Measurements from ENCODE around the gene CYP39A1. TPM values are rescaled to one million over a fixed set of nuclear protein-coding genes. Genes with fewer than 3 reads are reported as not detected.

CYP39A1 gene
- total RNA-seq, 5 donors from 2014 or later (not counting 1 experiment from before 2014, with no cell fraction given), result not detected

- H3K4me1 ChIP-seq (ENCODE audit: control insufficient read depth in 1 of 2, extremely low read depth in 1 of 2, insufficient read depth in 2 of 2, low read length in 2 of 2), result no peaks in the 10 kb centered on the region
- no peaks in the 10 kb centered on the region for H3K9me3 ChIP-seq
- ChIA-PET CTCF (no interaction called here), POLR2A (no interaction called here)
- H3K27ac ChIP-seq (ENCODE audit: low read length), result no peak overlapping the region
- DNase-seq (no peak), ATAC-seq (replicated peaks in 1 of 4) (no peak)
- Mint-ChIP-seq H3K4me1 (no peaks in the 10 kb centered on the region), H3K9me3 (no peaks in the 10 kb centered on the region), H3K27ac (no peak overlapping the region), H3K27me3 (peaks cover 15 to 26% of the 10 kb centered on the region in 2 donors), H3K4me3 (no peak overlapping the region), H3K36me3 (no peaks in the 10 kb centered on the region)
- WGBS (ENCODE audit: insufficient coverage), result 60% methylated on average over 1 of the region's 2 CpGs
- no peaks in the 10 kb centered on the region for H3K27me3 ChIP-seq (replicated peaks in 1 of 2; ENCODE audit: control insufficient read depth in 2 of 2, extremely low read depth in 1 of 2, insufficient read depth in 2 of 2, low read length in 1 of 2)
- no peak overlapping the region for H3K4me3 ChIP-seq (ENCODE audit: control insufficient read depth in 1 of 2, extremely low read depth in 1 of 2, low read length in 1 of 2)
- H3K36me3 ChIP-seq (ENCODE audit: control insufficient read depth in 2 of 2, extremely low read depth in 1 of 2, insufficient read depth in 1 of 2, low read length in 1 of 2), result no peaks in the 10 kb centered on the region
Observed at GRCh38 chr6:46638650-46639049, 14.0 kb downstream of the CYP39A1 start.

DNA sequence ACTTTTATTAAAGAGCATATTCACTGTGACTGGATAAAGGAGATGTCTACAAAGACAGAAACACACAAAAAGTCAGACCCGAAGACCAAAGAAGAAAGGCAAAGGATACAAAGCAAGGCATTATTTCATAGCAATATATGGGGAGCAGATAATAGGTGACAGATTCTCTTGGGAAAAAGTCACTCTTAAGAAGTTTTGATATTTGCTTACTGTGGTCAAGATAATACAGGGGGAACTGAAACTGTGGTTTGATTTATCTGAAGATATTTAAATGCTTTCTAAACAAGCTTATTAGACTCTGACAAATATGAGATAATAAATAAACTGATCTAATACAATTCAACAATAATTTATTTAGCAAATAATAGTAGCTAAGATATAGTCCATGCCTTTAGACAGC lies 14.7 kb downstream of the CYP39A1 start:
- H3K4me1 Mint-ChIP-seq, result no peaks in the 10 kb centered on the region
- Histone ChIP-seq H3K27me3 (replicated peaks in 1 of 2; ENCODE audit: control insufficient read depth in 2 of 2, extremely low read depth in 1 of 2, insufficient read depth in 2 of 2, low read length in 1 of 2) (no peaks in the 10 kb centered on the region), H3K4me3 (ENCODE audit: control insufficient read depth in 1 of 2, extremely low read depth in 1 of 2, low read length in 1 of 2) (no peak overlapping the region), H3K9me3 (no peaks in the 10 kb centered on the region), H3K27ac (ENCODE audit: low read length) (no peak overlapping the region), H3K4me1 (ENCODE audit: control insufficient read depth in 1 of 2, extremely low read depth in 1 of 2, insufficient read depth in 2 of 2, low read length in 2 of 2) (no peaks in the 10 kb centered on the region), H3K36me3 (ENCODE audit: control insufficient read depth in 2 of 2, extremely low read depth in 1 of 2, insufficient read depth in 1 of 2, low read length in 1 of 2) (no peaks in the 10 kb centered on the region)
- DNase-seq (no peak), ATAC-seq (replicated peaks in 1 of 4) (no peak)
- no peak overlapping the region for H3K27ac Mint-ChIP-seq
- ChIA-PET CTCF (no interaction called here), POLR2A (no interaction called here)
- WGBS (ENCODE audit: insufficient coverage), result no CpG with 5 or more reads among the region's 1 CpG
- no peaks in the 10 kb centered on the region for H3K36me3 Mint-ChIP-seq
- peaks cover 14 to 24% of the 10 kb centered on the region in 2 donors for H3K27me3 Mint-ChIP-seq
- no peak overlapping the region for H3K4me3 Mint-ChIP-seq
- H3K9me3 Mint-ChIP-seq, result no peaks in the 10 kb centered on the region

DNA sequence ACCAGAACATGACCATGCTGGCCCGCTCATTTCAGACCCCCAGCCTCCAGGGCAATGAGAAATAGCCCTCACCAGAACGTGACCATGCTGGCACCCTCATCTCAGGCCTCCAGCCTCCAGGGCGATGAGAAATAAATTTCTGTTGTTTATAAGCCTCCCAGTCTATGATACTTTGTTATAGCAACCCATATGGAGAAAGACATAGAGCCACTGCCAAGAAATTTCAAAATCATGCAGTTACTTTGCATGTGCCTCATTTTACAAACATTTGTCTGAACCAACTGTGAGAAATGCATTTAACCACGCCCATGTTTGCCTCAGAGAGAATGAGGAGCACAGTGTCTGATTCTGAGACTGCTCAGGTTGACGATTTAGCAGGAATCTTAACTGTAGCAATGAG lies 15.5 kb downstream of the CYP39A1 start:
- DNase-seq (no peak), ATAC-seq (replicated peaks in 1 of 4) (no peak)
- WGBS (ENCODE audit: insufficient coverage), result 60% methylated on average over 1 of the region's 5 CpGs
- H3K27me3 ChIP-seq (replicated peaks in 1 of 2; ENCODE audit: control insufficient read depth in 2 of 2, extremely low read depth in 1 of 2, insufficient read depth in 2 of 2, low read length in 1 of 2), result no peaks in the 10 kb centered on the region
- H3K4me3 ChIP-seq (ENCODE audit: control insufficient read depth in 1 of 2, extremely low read depth in 1 of 2, low read length in 1 of 2), result no peak overlapping the region
- ChIA-PET POLR2A (no interaction called here), CTCF (no interaction called here)
- Mint-ChIP-seq H3K36me3 (no peaks in the 10 kb centered on the region), H3K9me3 (no peaks in the 10 kb centered on the region), H3K4me3 (no peak overlapping the region), H3K4me1 (no peaks in the 10 kb centered on the region), H3K27ac (no peak overlapping the region), H3K27me3 (peaks cover 11 to 21% of the 10 kb centered on the region in 2 donors)
- H3K27ac ChIP-seq (ENCODE audit: low read length), result no peak overlapping the region
- H3K36me3 ChIP-seq (ENCODE audit: control insufficient read depth in 2 of 2, extremely low read depth in 1 of 2, insufficient read depth in 1 of 2, low read length in 1 of 2), result no peaks in the 10 kb centered on the region
- no peaks in the 10 kb centered on the region for H3K4me1 ChIP-seq (ENCODE audit: control insufficient read depth in 1 of 2, extremely low read depth in 1 of 2, insufficient read depth in 2 of 2, low read length in 2 of 2)
- no peaks in the 10 kb centered on the region for H3K9me3 ChIP-seq

GRCh38 chr6:46635462-46635861 lies 17.2 kb downstream of the CYP39A1 start:
- POLR2A ChIA-PET, result no interaction called here
- no peak for DNase-seq
- ATAC-seq (replicated peaks in 1 of 4), result no peak
- no peaks in the 10 kb centered on the region for H3K36me3 Mint-ChIP-seq
- H3K27ac Mint-ChIP-seq, result no peak overlapping the region
- CTCF ChIA-PET, result no interaction called here
- Histone ChIP-seq H3K9me3 (no peaks in the 10 kb centered on the region), H3K36me3 (ENCODE audit: control insufficient read depth in 2 of 2, extremely low read depth in 1 of 2, insufficient read depth in 1 of 2, low read length in 1 of 2) (no peaks in the 10 kb centered on the region), H3K27ac (ENCODE audit: low read length) (no peak overlapping the region), H3K4me3 (ENCODE audit: control insufficient read depth in 1 of 2, extremely low read depth in 1 of 2, low read length in 1 of 2) (no peak overlapping the region), H3K27me3 (replicated peaks in 1 of 2; ENCODE audit: control insufficient read depth in 2 of 2, extremely low read depth in 1 of 2, insufficient read depth in 2 of 2, low read length in 1 of 2) (no peaks in the 10 kb centered on the region), H3K4me1 (ENCODE audit: control insufficient read depth in 1 of 2, extremely low read depth in 1 of 2, insufficient read depth in 2 of 2, low read length in 2 of 2) (no peaks in the 10 kb centered on the region)
- H3K27me3 Mint-ChIP-seq, result peaks cover 9 to 21% of the 10 kb centered on the region in 2 donors
- H3K4me1 Mint-ChIP-seq, result no peaks in the 10 kb centered on the region
- H3K4me3 Mint-ChIP-seq, result no peak overlapping the region
- H3K9me3 Mint-ChIP-seq, result no peaks in the 10 kb centered on the region
- 98% methylated on average over 3 of the region's 6 CpGs for WGBS (ENCODE audit: insufficient coverage)

GRCh38 chr6:46632053-46632452 lies 20.6 kb downstream of the CYP39A1 start:
- Histone ChIP-seq H3K27me3 (replicated peaks in 1 of 2; ENCODE audit: control insufficient read depth in 2 of 2, extremely low read depth in 1 of 2, insufficient read depth in 2 of 2, low read length in 1 of 2) (no peaks in the 10 kb centered on the region), H3K9me3 (no peaks in the 10 kb centered on the region), H3K27ac (ENCODE audit: low read length) (no peak overlapping the region), H3K4me3 (ENCODE audit: control insufficient read depth in 1 of 2, extremely low read depth in 1 of 2, low read length in 1 of 2) (no peak overlapping the region), H3K4me1 (ENCODE audit: control insufficient read depth in 1 of 2, extremely low read depth in 1 of 2, insufficient read depth in 2 of 2, low read length in 2 of 2) (no peaks in the 10 kb centered on the region), H3K36me3 (ENCODE audit: control insufficient read depth in 2 of 2, extremely low read depth in 1 of 2, insufficient read depth in 1 of 2, low read length in 1 of 2) (no peaks in the 10 kb centered on the region)
- ChIA-PET CTCF (no interaction called here), POLR2A (no interaction called here)
- ATAC-seq (replicated peaks in 1 of 4), result no peak
- no peak for DNase-seq
- peaks cover 0 to 8% of the 10 kb centered on the region in 2 donors for H3K27me3 Mint-ChIP-seq
- H3K27ac Mint-ChIP-seq, result no peak overlapping the region
- H3K36me3 Mint-ChIP-seq, result no peaks in the 10 kb centered on the region
- no peaks in the 10 kb centered on the region for H3K9me3 Mint-ChIP-seq
- H3K4me3 Mint-ChIP-seq, result no peak overlapping the region
- no peaks in the 10 kb centered on the region for H3K4me1 Mint-ChIP-seq
- WGBS (ENCODE audit: insufficient coverage), result no CpG with 5 or more reads among the region's 1 CpG

- Histone ChIP-seq H3K27me3 (replicated peaks in 1 of 2; ENCODE audit: control insufficient read depth in 2 of 2, extremely low read depth in 1 of 2, insufficient read depth in 2 of 2, low read length in 1 of 2) (no peaks in the 10 kb centered on the region), H3K9me3 (no peaks in the 10 kb centered on the region), H3K27ac (ENCODE audit: low read length) (no peak overlapping the region), H3K4me1 (ENCODE audit: control insufficient read depth in 1 of 2, extremely low read depth in 1 of 2, insufficient read depth in 2 of 2, low read length in 2 of 2) (no peaks in the 10 kb centered on the region), H3K36me3 (ENCODE audit: control insufficient read depth in 2 of 2, extremely low read depth in 1 of 2, insufficient read depth in 1 of 2, low read length in 1 of 2) (no peaks in the 10 kb centered on the region), H3K4me3 (ENCODE audit: control insufficient read depth in 1 of 2, extremely low read depth in 1 of 2, low read length in 1 of 2) (no peak overlapping the region)
- Mint-ChIP-seq H3K27ac (no peak overlapping the region), H3K9me3 (no peaks in the 10 kb centered on the region), H3K36me3 (no peaks in the 10 kb centered on the region), H3K4me3 (no peak overlapping the region), H3K4me1 (peaks cover 0 to 4% (median 3%) of the 10 kb centered on the region in 3 donors), H3K27me3 (peaks cover 0 to 4% of the 10 kb centered on the region in 2 donors)
- no peak for DNase-seq
- 83% methylated on average over 1 of the region's 7 CpGs for WGBS (ENCODE audit: insufficient coverage)
- no peak for ATAC-seq (replicated peaks in 1 of 4)
- ChIA-PET POLR2A (no interaction called here), CTCF (no interaction called here)
Observed at GRCh38 chr6:46629691-46630090, 22.9 kb downstream of the CYP39A1 start.

DNA sequence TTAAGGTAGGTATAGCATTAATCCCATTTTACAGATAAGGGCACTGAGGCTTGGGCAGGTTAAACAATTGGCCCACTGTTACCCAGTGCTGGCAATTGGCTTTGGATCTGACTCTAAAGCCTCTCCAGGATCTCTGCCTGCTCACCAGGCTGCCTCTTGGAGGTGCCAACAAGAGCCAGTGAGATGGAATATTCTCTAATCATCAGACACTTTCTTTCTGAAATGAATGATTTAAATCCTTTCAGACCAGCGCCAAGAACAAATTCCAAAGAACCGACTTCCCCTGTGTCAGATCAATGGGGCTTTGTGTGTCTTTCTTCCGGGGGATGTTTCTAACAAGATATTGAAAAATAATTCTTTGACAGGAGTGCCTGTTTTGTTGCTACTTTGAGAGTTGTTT lies 23.6 kb downstream of the CYP39A1 start:
- POLR2A ChIA-PET, result no interaction called here
- peaks cover under 1 to 7% of the 10 kb centered on the region in 2 donors for H3K27me3 Mint-ChIP-seq
- no peak for ATAC-seq (replicated peaks in 1 of 4)

More for the DNA sequence above, 23.6 kb downstream of the CYP39A1 start:
- H3K4me1 Mint-ChIP-seq, result peaks cover 0 to 4% (median 3%) of the 10 kb centered on the region in 3 donors
- CTCF ChIA-PET, result no interaction called here
- no peaks in the 10 kb centered on the region for H3K36me3 Mint-ChIP-seq
- Histone ChIP-seq H3K9me3 (no peaks in the 10 kb centered on the region), H3K27ac (ENCODE audit: low read length) (no peak overlapping the region), H3K36me3 (ENCODE audit: control insufficient read depth in 2 of 2, extremely low read depth in 1 of 2, insufficient read depth in 1 of 2, low read length in 1 of 2) (no peaks in the 10 kb centered on the region), H3K27me3 (replicated peaks in 1 of 2; ENCODE audit: control insufficient read depth in 2 of 2, extremely low read depth in 1 of 2, insufficient read depth in 2 of 2, low read length in 1 of 2) (no peaks in the 10 kb centered on the region), H3K4me1 (ENCODE audit: control insufficient read depth in 1 of 2, extremely low read depth in 1 of 2, insufficient read depth in 2 of 2, low read length in 2 of 2) (no peaks in the 10 kb centered on the region), H3K4me3 (ENCODE audit: control insufficient read depth in 1 of 2, extremely low read depth in 1 of 2, low read length in 1 of 2) (no peak overlapping the region)
- H3K4me3 Mint-ChIP-seq, result no peak overlapping the region
- no peak overlapping the region for H3K27ac Mint-ChIP-seq
- 100% methylated on average over 1 of the region's 3 CpGs for WGBS (ENCODE audit: insufficient coverage)
- DNase-seq, result no peak
- H3K9me3 Mint-ChIP-seq, result no peaks in the 10 kb centered on the region

Data from T-cell (primary cell).